HG02938 (cell line): ENCODE results near the gene KLHDC9.
"Not testable (repeated sequence)": the region's sequence is repeated elsewhere in the genome, so short reads cannot be mapped to it uniquely, and the experiment has no call there.

ENCODE experiments used
- ATAC-seq: cut with Tn5 transposase; IDR thresholded peaks from one replicate; pipeline ENCODE4 v1.9.1; 2021; ENCODE audit warnings: mild to moderate bottlenecking, moderate library complexity; ENCODE audit not compliant: unreplicated experiment

KLHDC9 gene

DNA sequence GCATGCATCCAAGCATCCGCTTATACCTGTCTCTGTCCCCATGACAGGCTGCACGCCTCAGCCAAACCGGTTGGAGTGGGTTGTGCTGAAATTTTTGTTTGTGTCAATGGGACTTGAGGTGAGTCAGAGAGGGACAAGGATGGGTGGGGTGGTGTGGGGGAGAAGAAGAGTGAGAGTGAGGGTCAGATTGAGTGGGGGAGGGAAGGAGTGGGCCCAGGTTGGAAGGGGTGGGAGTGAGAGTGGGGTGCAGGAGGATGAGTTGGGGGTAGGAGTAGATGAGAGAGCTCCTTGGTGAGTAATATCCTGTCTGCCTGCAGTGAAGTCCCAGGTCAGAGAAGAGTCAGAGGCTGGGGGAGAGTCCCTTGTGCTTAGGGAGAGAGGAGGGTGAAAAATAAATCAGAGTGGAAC, 5.5 kb upstream of the KLHDC9 start:
- ATAC-seq = no peak

DNA sequence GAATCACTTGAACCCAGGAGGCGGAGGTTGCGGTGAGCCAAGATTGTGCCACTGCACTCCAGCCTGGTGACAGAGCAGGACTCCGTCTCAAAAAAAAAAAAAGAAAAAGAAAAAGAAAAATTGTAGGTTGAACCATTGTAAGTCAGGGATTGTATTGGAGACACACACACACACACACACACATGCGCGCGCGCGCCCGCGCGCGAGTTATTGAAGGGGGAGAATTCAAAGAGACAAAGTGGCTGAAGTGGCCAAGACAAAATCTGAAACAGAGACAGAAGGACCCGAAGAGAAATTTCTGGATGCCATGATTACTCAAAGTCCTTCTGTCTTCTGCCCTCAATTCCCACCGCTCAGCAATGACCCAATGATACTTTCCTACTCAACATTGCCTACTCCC, 3.7 kb upstream of the KLHDC9 start:
- ATAC-seq = no peak

DNA sequence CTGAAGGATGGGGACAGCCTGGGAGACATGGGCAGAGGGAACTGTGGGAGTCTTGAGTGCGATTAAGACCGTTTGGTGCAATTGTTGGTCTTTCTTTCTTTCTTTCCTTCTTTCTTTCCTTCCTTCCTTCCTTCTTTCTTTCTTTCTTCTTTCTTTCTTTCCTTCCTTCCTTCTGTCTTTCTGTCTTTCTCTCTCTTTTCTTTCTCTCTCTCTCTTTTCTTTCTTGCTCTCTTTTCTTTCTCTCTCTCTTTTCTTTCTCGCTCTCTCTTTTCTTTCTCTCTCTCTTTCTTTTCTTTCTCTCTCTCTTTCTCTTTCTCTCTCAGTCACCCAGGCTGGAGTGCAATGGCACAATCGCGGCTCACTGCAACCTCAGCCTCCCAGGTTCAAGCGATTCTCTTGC, 2.9 kb upstream of the KLHDC9 start:
- no peak for ATAC-seq

DNA sequence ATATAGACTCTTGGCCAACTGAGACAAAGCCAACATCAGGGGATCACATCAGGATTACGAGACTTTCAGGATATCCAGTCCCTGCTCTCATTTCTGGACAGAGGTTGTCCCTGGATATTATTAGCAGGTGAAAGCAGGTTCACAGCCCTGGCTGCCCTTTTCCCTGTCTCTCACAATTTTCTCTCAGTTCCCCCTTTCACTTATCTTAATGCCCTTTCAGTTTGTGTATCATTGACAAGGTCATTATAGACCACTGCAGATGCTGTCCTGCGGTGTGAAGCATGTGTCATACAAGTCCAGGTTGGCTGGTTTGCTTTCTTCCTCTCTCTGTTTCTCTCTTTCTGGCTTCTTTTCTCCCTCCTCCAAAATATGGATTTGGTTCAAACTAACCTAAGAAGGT, 2.1 kb upstream of the KLHDC9 start:
- ATAC-seq = peak; percentile 45

DNA sequence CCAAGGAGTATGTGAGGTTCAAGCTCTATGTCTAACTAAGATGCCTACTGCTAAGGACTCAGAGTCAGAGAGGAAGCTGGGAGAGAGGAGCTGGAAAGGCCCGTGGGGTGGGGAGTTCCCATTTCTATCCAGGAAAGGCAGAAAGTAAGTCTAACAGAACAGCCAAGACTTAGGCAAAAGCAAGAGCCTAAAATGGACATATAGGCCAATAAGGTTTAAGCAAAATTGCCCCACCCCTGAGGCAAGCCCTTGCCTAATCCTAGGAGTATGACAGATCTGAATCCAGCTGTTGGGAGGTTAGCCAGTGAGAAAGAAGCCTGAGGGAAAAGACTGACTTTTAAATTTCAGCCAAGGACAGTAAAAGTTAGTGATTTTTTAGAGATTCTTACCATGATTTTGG, 1.6 kb upstream of the KLHDC9 start:
- no peak for ATAC-seq

DNA sequence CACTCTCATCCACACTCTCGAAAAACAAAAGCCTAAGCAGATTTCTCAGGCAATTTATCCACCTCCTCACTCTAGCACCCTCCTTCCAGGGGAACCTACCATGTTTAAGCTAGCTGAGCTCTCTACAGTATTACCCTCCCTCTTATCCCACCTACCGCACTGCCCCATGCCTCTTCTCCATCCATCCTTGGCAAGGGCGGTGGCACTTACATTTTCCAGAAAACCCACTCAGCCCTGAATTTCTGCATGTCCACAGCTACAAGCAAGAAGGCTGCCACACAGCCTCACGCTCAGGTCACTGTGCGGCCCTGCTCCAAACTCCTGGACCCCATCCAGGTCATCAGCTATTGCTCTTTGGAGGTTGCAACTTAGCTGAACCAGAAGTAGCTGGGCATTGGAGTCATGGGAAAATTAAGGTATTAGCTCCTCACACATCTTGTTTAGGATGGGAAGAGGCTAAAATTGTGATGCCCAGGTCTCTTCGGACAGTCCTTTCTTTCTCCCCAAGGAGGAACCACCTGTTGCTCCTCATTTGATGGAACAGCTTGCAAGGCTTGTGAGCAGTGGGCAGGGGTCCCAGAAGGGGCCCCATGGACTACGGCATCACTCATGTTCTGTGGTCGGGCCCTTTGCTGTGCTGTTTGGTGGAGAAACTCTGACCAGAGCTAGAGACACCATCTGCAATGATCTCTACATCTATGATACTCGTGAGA, 1.1 kb downstream of the KLHDC9 start:
- no peak for ATAC-seq

DNA sequence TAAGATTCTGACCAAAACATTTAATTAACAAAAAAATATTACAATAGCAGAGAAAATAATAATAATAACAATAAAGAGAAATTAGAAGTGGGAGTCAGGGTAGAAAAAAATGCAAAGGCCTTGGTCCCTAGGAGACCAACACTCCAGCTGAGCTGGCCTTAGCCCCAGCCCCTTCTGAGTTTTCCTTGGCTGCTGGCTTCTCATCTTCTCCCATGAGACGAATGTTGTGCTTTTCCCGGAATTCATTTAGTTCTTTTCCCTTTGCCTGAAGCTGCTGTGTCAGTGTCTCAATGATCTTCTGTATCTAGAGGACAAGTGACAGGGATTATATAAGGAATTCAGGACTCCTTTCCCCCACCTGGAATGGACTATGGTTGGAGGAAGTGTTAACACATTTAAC, 2.4 kb downstream of the KLHDC9 start:
- ATAC-seq = no peak

DNA sequence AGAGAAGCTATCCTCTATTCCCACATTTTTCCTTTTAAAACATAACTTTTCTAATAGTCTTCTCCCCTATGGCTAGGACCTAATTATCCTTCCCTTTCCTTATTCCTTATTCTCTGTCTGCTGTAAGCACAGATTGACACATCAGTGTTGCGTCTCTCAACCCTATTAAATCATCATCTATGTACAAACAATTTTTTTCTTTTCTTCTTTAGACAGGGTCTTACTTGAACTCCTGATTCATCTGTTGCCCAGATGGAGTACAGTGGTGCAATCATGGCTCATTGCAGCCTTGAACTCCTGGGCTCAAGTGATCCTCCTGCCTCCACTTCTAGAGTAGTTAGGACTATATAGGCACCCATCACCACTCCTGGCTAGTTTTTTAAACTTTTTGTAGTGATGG, 8.3 kb downstream of the KLHDC9 start:
- no peak for ATAC-seq

DNA sequence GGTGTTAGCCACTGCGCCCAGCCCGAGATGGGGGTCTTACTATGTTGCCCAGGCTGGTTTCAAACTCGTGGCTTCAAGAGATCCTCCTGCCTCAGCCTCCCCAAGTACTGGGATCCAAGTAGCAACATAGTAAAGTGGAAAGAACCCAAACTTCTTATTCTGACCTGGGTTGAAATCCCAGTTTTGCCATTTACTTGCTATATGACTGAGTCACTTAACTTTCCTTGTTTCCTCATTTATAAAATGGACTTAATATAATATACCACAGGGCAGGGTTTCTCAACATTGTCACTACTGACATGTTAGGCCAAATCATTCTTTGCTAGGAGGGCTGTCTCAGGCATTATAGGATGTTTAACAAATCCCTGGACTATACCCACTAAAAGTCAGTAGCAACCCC, 13.0 kb downstream of the KLHDC9 start:
- no peak for ATAC-seq

DNA sequence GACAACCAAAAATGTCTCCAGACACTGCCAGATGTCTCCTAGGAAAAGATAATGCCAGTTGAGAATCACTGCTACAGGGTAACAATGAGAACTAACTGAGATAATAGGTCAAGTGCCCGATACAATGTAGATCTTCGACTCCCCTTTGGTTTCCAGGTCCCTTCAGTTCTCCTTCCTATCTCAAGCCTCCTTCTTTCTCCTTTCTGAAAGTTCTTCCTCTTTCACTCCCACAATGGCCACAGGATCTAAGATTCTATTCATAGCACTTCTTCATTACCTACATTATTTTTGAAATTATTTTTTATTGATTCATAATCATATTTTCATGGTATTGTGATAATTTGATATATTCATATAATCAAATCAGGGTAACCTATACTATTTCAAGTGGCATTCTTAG, 13.4 kb downstream of the KLHDC9 start:
- no peak for ATAC-seq

DNA sequence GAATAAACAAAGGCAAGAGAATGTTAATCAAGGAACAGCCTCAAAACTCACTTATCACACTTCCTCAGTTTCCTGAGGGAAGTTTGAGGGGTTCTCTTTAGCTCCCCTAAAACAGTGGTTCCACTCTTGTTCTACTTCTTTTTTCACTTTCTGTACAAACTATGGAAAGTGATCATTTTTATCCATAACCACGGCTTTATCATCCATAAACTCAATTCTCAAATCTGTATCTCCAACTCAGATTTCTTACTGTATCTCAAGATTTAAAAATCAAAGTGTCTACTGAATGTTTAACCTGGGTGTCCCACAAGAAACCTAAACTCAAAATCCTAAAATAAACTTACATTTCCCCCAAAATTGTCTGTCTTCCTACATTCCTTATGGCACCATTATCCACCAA, 15.8 kb downstream of the KLHDC9 start:
- no peak for ATAC-seq

DNA sequence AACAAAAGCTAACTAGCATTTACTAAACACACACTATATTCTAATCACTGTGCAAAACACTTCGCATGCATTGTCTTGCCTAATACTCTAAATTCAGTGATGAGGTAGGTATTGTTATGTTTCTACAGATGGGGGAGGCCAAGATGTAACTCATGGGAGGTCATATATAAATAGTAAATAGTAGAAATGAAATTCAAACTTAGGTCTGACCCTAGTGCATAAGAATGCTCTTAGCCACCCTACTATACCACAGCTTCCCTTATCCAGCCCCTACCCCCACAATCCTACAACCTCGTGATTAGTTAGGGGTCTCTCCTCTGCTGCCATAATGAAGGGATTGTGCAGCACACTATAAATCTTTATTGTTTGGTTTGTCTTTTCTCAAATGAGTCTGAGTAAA, 16.4 kb downstream of the KLHDC9 start:
- no peak for ATAC-seq

DNA sequence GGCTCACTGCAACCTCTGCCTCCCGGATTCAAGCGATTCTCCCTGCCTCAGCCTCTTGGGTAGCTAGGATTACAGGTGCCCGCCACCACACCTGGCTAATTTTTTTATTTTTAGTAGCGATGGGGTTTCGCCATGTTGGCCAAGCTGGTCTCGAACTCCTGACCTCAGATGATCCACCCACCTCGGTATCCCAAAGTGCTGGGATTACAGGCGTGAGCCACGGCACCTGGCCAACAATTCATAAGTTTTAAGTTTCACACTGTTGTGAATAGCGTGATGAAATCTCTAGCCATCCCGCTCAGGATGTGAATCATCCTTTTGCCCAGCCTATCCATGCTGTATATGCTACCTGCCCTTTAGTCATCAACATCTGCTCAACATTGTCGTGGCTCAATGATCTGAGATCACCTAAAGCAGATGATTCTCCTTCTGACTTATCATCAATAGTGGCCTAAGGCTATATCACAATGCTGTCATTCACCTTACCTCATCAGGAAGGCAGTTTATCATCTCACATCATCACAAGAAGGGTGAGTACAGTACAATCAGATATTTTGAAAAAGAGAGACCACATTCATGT, 17.1 kb downstream of the KLHDC9 start:
- no peak for ATAC-seq

DNA sequence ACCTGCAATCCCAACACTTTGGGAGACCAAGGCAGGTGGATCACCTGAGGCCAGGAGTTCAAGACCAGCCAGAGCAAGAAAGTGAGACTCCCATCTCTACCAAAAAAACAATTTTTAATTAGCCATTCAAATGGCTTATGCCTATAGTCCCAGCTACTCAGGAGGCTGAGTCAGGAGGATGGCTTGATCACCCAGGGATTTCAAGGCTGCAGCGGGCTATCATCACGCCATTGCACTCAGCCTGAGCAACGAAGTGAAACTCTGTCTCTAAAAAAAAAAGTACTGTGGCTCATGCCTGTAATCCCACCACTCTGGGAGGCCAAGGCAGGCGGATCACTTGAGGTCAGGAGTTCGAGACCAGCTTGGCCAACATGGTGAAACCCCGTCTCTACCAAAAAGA, 17.8 kb downstream of the KLHDC9 start:
- ATAC-seq = not testable (repeated sequence)

DNA sequence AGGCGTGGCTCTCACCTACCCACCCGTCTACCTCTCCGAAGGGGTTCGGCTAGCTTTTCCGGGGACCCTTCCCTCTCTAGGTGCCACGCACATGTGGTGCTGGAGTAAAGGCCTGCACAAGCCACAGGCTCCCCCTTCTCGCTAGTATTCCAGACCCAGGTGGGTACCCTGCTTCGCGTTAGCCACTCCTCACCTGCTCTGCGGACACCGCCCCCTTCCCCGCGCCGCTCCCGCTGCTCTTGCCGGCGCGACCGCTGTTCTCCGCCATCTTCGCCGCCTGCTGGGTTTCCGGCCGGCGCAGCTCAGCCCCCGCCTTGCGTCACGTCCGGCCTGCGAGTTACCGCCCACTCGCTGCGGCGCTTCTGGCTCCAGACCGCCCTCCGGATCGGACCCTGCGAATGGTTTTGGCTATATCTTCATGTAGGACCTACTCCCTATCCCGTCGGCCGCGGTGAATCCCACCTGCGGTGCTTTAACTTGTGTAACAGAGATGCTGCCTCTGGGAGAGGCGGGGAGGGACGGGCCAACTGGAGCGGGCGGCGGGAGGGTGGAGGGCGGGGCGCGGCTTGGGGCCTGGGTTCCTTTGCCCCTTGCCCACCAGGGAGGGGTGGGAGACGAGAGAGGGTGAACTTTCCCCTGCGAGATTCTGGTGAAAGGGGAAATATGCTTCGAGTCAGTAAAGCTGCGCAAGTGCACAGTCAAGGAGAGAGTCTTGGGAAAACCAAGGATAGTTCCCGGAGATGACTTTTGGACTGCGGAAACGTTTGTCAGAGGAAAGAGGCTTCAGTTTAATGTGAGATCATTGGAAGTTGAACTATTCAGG, 19.8 kb downstream of the KLHDC9 start, which contains the start of the genes NIT1 and PFDN2:
Gene NIT1, plus strand, starts transcription at position 347 of the 823 bp plus-strand sequence. Its CDS starts 72 bp downstream, at position 419.
Gene PFDN2, minus strand, starts transcription at position 279 of the 823 bp plus-strand sequence. Its CDS starts 11 bp downstream, at position 268.
- peak; percentile 67 for ATAC-seq

DNA sequence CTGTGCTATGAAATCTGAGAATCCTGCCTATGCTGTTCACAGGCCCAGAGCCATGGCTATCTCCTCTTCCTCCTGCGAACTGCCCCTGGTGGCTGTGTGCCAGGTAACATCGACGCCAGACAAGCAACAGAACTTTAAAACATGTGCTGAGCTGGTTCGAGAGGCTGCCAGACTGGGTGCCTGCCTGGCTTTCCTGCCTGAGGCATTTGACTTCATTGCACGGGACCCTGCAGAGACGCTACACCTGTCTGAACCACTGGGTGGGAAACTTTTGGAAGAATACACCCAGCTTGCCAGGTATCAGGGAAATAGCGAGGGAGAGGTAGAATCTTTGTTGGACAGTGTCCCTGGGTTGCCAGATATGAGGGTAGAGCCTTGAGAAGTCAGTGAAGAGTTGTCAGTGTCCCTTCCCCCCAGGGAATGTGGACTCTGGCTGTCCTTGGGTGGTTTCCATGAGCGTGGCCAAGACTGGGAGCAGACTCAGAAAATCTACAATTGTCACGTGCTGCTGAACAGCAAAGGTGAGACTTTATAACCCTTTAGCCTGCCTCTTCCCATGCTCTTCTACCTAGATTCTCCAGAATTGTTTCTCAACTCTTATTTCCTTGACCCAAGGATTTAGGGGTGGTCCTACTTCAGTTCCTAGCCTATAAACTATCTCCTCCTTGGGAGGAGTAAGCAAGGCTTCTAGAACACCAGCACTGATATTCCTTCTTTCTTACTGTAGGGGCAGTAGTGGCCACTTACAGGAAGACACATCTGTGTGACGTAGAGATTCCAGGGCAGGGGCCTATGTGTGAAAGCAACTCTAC, 21.1 kb downstream of the KLHDC9 start:
- ATAC-seq = peak; percentile 65

DNA sequence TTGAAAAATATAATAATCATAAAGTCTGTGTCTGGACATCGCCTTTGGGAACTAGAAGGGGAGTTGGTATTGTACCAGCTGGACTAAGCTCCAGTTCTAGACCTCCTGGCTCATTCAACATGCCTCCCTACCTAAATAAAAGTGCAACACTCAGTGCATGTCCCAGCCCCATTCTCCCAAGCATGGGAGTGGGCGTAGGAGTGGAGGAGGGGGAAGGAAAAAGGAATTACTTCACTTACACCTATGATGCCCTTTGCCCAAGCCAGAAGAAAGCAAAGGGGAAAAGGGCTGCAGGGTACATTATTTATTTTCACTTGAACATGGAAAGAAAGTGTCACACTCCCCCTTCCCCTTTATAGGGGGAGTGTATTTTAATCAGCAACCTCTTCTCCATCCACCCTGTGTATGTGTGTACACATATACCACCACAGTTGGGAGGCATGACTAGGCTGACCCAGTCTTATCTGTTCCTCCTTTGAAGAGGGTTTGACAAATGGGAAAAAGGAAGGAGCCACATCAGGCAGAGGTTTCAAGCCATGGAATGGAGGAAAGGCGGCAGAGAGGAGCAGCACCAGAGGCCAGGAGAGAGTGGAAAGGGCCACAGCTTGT, 23.0 kb downstream of the KLHDC9 start:
- no peak for ATAC-seq

DNA sequence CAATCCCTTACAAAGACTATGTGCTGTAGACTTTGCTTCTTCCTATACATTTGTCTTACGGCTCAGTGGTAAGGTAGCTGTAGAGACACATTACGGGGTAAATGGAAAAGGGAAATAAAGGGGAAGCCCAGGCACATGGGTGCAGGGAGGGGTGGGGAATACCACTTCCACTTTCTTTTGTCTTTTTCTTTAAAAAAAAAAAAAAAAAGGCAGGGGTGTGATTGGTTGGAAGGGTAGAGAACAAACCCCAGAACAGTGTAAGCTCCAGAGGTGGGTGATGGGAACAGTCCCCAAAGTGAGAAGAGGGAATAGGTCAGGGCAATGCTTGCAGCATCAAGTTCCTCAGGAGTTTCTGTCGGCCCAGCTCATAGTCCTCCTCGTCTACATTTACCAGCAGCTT, 23.7 kb downstream of the KLHDC9 start:
- no peak for ATAC-seq

DNA sequence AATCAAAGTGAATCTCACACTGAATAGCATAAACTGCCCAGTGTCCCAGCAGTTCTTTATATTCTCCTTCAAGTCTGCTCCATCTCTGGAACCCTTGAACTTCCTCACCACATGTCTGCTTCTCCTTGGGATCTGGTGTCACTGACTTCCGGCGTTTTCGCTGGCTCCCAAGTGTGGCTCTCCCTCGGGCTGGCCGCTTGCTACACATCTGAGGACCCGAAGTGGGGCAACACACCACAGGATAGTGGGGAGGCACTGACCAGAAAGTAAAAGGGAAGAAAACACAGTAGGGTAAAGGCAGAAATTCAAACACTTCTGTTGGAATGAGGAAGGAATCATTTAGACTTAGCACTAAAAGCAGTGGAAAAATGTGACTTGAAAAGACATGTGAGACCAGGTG, 24.8 kb downstream of the KLHDC9 start:
- ATAC-seq = no peak

DNA sequence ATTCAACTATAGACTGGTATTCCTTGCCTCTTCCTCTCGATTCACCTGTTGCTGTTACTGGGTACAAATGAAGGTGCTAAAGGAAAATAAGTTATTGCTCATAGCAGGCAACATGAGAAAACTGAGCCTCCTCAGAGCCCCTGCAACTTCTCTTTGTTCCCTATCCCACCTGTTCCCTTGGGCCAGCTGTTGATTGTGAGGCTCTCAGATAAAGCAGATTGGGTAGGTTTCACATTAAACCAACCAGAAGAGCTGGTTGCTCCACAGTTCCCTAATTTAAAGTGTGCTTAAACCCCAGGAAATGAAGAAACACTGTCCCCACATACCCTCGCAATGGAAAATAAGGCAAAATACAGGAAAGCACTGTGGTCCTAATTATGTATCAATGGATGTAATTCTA, 29.5 kb downstream of the KLHDC9 start:
- ATAC-seq = no peak
